ENCODE data around the gene TCF7.

TCF7 gene

DNA sequence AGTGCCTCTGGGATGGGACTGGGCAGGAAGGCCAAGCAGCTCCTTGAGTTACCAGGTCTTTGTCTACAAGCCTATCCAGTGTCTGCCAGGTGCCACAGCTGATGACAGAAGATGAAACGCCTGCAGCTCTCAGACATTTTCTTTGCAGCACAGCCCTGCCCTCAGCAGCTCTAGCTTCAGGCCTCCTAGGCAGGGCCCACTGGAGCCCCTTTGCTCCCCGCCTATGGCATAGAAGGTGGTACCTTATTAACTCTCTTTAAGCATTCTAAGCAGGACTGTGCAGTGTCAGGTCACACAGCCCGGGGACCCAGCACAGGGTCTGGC is 63.6 kb downstream of the TCF7 start:
- DNase-seq (ENCODE audit: low spot score) = no peak

DNA sequence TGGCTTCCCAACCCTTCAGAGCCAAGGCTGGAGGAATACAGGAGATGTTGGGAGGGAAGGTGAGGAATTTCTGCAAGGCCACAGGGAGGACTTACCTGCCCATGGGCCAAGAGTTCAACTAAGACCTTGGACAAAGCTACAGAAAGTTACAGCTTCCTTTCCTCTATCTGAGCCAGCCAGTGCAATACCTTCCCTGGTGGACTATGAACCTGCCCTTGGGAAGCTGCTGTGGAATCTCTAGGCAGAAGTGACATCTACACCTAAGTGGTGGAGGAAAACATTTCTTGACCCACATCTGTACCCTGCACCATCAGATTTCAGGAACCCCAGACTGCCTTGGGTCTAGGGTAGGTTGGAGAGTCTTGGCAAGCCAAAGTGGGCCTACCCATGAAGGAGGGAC is 69.0 kb downstream of the TCF7 start:
- DNase-seq (ENCODE audit: low spot score) = no peak

DNA sequence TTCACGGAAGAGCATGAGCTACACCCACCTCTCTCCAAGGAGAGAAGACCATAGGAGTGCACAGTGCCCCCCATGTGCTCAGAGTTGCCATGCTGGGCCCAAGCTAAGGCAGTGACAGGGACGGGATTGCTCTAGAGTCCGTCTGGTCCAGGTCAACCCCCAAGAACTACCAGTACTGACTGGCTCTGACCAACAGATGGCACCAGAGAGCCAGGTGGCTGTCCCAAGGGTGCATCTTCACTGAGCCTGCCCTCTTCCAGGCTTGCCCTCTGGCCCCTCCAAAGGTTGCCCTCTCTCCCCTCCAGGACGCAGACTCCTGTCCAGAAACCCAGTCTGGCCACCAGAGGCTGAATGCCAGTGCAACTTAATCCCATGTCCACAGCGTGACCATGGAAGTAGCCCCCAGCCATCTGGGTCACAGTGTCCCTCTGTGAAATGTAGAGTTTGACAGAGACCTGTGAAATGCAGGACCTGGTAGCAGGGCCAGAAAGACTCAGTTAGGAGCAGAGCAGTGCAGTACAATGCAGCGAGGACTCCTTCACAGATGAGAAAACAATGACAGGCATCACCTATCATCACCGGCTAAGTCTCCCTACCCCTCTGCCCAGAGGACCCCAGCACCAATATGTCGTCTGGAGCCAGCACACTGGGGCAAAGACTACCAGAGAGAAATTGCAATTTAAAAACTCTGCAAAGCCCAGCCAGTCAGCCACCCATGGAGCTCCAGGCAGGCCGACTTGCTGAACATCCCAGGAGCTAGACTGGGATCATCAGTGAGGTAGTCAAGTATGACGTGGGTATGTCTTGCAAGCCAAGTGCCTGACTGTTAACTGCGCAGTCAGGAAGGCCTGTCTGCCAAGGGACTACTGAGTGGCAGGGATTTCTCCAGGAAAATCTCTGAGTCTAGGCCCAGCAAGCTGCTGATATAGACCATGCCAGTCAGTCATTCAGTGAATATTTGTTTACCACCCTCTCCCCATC is 70.0 kb downstream of the TCF7 start:
- DNase-seq (ENCODE audit: low spot score) = peak; percentile 85

GRCh38 chr5:134188092-134188491 is 73.6 kb downstream of the TCF7 start:
- DNase-seq (ENCODE audit: low spot score) = no peak

GRCh38 chr5:134189031-134189430 is 74.5 kb downstream of the TCF7 start:
- DNase-seq (ENCODE audit: low spot score) = no peak

- no peak for DNase-seq (ENCODE audit: low spot score)
Measured at GRCh38 chr5:134195666-134196065, 81.2 kb downstream of the TCF7 start.
